IMR-90 (cell line): ENCODE data around the gene TTC8. TPM values are rescaled to one million over a fixed set of nuclear protein-coding genes. Genes with fewer than 3 reads are reported as not detected.

Experiments used
- ATAC-seq: fragments of 200-7000 bp; cut with Tn5 transposase; 2 replicates; pipeline ENCODE4 v1.9.1; 2020; ENCODE audit warnings: low read depth, mild to moderate bottlenecking, moderate library complexity
- BruUV-seq: library from RNA; stranded (reverse); fragments of 400-500 nt; replicated peaks from 2 replicates; lab custom pipeline; 2021; lab: Mats Ljungman, UMichigan
- CTCF ChIA-PET: fragments of 300-600 bp; formaldehyde crosslinking; extraction: SDS; loops from one replicate; lab custom pipeline; 2021; ENCODE audit warnings: antibody characterized with exemption; lab: Yijun Ruan, JAX
- POLR2A ChIA-PET: fragments of 300-600 bp; sonication (Branson Sonifier 250); formaldehyde crosslinking; loops from one replicate; lab custom pipeline; 2022; ENCODE audit warnings: antibody characterized with exemption; ENCODE audit not compliant: unreplicated experiment; lab: Charles Lee
- DNase-seq: peaks from one replicate; pipeline ENCODE4 v3.0.0; 2013
- H2AFZ ChIP-seq: replicated peaks from 2 replicates; pipeline ENCODE3; 2013; ENCODE audit warnings: low read length, mild to moderate bottlenecking; ENCODE audit not compliant: poor library complexity
- H2AK5ac ChIP-seq: 2 replicates; pipeline ENCODE4 v1.6.1; 2013; ENCODE audit warnings: low read depth, low read length, inconsistent platforms
- H2AK9ac ChIP-seq: replicated peaks from 2 replicates; pipeline ENCODE3; 2013; ENCODE audit warnings: mild to moderate bottlenecking, low read depth, low read length, moderate library complexity; ENCODE audit not compliant: poor library complexity
- H2BK120ac ChIP-seq: 2 replicates; pipeline ENCODE4 v1.6.1; 2013; ENCODE audit warnings: low read depth, low read length, inconsistent platforms
- H2BK15ac ChIP-seq: 3 replicates; pipeline ENCODE4 v1.6.1; 2013; ENCODE audit warnings: low read depth, low read length, inconsistent platforms
- H2BK20ac ChIP-seq: 2 replicates; pipeline ENCODE4 v1.6.1; 2013; ENCODE audit warnings: low read depth, mild to moderate bottlenecking, inconsistent platforms, low read length, moderate library complexity
- H2BK5ac ChIP-seq: 2 replicates; pipeline ENCODE4 v1.6.1; 2013; ENCODE audit warnings: mild to moderate bottlenecking, low read depth, low read length, inconsistent platforms; ENCODE audit not compliant: poor library complexity, severe bottlenecking
- H3K14ac ChIP-seq: replicated peaks from 2 replicates; pipeline ENCODE4 v1.6.1; 2013; ENCODE audit warnings: low read depth, low read length, inconsistent platforms
- H3K18ac ChIP-seq: 2 replicates; pipeline ENCODE4 v1.6.1; 2013; ENCODE audit warnings: low read depth, low read length, control low read depth
- H3K23ac ChIP-seq: 2 replicates; pipeline ENCODE4 v1.6.1; 2013; ENCODE audit warnings: low read depth, low read length, inconsistent platforms
- H3K27ac ChIP-seq: 2 replicates; pipeline ENCODE4 v1.5.1; 2013; ENCODE audit warnings: mild to moderate bottlenecking, control low read depth, low read length; ENCODE audit not compliant: insufficient read depth
- H3K27me3 ChIP-seq: 2 replicates; pipeline ENCODE4 v1.6.1; 2013; ENCODE audit warnings: low read length; ENCODE audit not compliant: control insufficient read depth, insufficient read depth
- H3K36me3 ChIP-seq: 2 replicates; pipeline ENCODE4 v1.6.1; 2013; ENCODE audit warnings: low read length, mixed read lengths; ENCODE audit not compliant: control insufficient read depth, insufficient read depth
- H3K4ac ChIP-seq: 2 replicates; pipeline ENCODE4 v1.6.1; 2013; ENCODE audit warnings: low read depth, low read length, inconsistent platforms
- H3K4me1 ChIP-seq: 2 replicates; pipeline ENCODE4 v1.6.1; 2013; ENCODE audit warnings: low read length, mixed read lengths; ENCODE audit not compliant: control insufficient read depth, insufficient read depth
- H3K4me2 ChIP-seq: 2 replicates; pipeline ENCODE4 v1.6.1; 2013; ENCODE audit warnings: low read depth, mild to moderate bottlenecking, control low read depth, low read length, moderate library complexity
- H3K4me3 ChIP-seq: 2 replicates; pipeline ENCODE4 v1.5.1; 2013; ENCODE audit warnings: low read depth, mild to moderate bottlenecking, control low read depth, low read length, moderate library complexity; ENCODE audit not compliant: insufficient read depth
- H3K56ac ChIP-seq: 2 replicates; pipeline ENCODE4 v1.6.1; 2013; ENCODE audit warnings: low read length, inconsistent platforms; ENCODE audit not compliant: insufficient read depth; ENCODE audit errors: extremely low read depth
- H3K79me1 ChIP-seq, 2 experiments: 2 replicates each; pipeline ENCODE4 v1.6.1; 2013; ENCODE audit warnings: low read length in 2 of 2, inconsistent platforms in 1 of 2, low read depth in 1 of 2
- H3K9ac ChIP-seq: 2 replicates; pipeline ENCODE4 v1.6.1; 2013; ENCODE audit warnings: low read depth, low read length, control low read depth
- H3K9me1 ChIP-seq: 2 replicates; pipeline ENCODE4 v1.6.1; 2013; ENCODE audit warnings: low read length, inconsistent platforms; ENCODE audit not compliant: insufficient read depth
- H3K9me3 ChIP-seq: 2 replicates; pipeline ENCODE4 v1.6.1; 2013; ENCODE audit warnings: low read length; ENCODE audit not compliant: control insufficient read depth, insufficient read depth
- H4K20me1 ChIP-seq: 2 replicates; pipeline ENCODE4 v1.6.1; 2013; ENCODE audit warnings: low read length, inconsistent platforms; ENCODE audit not compliant: insufficient read depth
- H4K5ac ChIP-seq: 2 replicates; pipeline ENCODE4 v1.6.1; 2013; ENCODE audit warnings: mild to moderate bottlenecking, low read depth, low read length, control low read depth
- H4K8ac ChIP-seq, 2 experiments: 2 replicates each; pipeline ENCODE4 v1.6.1; 2013; ENCODE audit warnings: low read depth in 2 of 2, low read length in 2 of 2, control low read depth in 1 of 2, inconsistent platforms in 1 of 2
- H4K91ac ChIP-seq: 2 replicates; pipeline ENCODE4 v1.6.1; 2013; ENCODE audit warnings: low read depth, low read length, inconsistent platforms; ENCODE audit not compliant: insufficient read depth
- CEBPB ChIP-seq: IDR thresholded peaks from 2 replicates; pipeline ENCODE4 v1.6.1; 2012; ENCODE audit warnings: low read depth, low read length, improper control_type of control experiment
- MAFK ChIP-seq: IDR thresholded peaks from 2 replicates; pipeline ENCODE4 v1.6.1; 2012; ENCODE audit warnings: low read depth, low read length, improper control_type of control experiment
- WGBS, 2 experiments: methylation state at CpG; one replicate each; pipeline versions ENCODE4 v1.1.5 to v1.1.7; 2013; ENCODE audit warnings: missing lambda C conversion rate in 2 of 2; ENCODE audit not compliant: insufficient read length in 1 of 2; ENCODE audit errors: extremely low coverage in 2 of 2; 5-methylcytosine and 5-hydroxymethylcytosine counted together
- dilution Hi-C: fragments of 300-500 bp; cut with HindIII; formaldehyde crosslinking; loops from one replicate; pipeline ENCODE4 v1.14.3; 2018; ENCODE audit warnings: low sequenced_read_pairs; ENCODE audit not compliant: unreplicated experiment
- in situ Hi-C: fragments of 300-500 bp; cut with MboI; formaldehyde crosslinking; loops from 3 replicates; pipeline ENCODE4 v1.14.3; 2019; ENCODE audit warnings: low sequenced_read_pairs, inconsistent platforms, mixed read lengths
- intact Hi-C: fragments of 100-400 bp; cut with micrococcal nuclease; formaldehyde crosslinking; loops from 2 replicates; pipeline ENCODE4 v1.10.0; 2022
- polyA plus RNA-seq, 3 experiments: library from polyadenylated mRNA; depleted of rRNA; stranded (reverse); fragments of >200 nt; gene quantifications; 2 replicates each; pipeline ENCODE4 v1.2.3, GENCODE V29; 2012; ENCODE audit warnings: low replicate concordance in 1 of 3
- total RNA-seq: library from RNA; depleted of rRNA; stranded (reverse); fragments of >200 nt; gene quantifications from 2 replicates; pipeline ENCODE4 v1.2.3, GENCODE V29; 2012
- TF ChIP-seq, protein P1 (sequence below): conservative IDR thresholded peaks from 2 replicates; pipeline ENCODE4 v1.5.1; 2012; ENCODE audit warnings: mild to moderate bottlenecking, low read depth, low read length, improper control_type of control experiment

TTC8 gene
- total and polyA plus RNA-seq, 2 of the 4 experiments (the other 2 are of a cell fraction) = 48.9 to 84.2 TPM

DNA sequence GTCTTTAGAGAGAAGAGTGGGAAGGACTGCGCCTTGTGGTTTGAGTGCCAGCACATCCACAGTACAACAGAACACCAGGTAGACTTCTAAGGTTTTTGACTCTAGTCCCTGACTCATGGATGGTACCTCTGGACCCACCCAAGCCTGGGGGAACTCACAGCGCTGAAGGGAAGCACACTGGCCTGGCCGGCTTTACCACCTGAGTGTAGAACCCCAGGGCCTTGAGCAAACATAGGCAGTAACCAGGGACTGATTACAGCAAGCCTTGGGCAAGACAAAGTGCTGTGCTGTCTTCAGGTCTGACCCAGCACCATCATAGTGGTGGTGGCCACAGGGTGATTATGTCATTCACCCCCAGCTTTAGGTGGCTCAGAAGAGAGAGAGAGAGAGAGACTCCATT is 48.9 kb upstream of the TTC8 start:
- Histone ChIP-seq H3K14ac (no peak overlapping the region), H2BK20ac (no peak overlapping the region), H3K9ac (no peak overlapping the region), H3K4ac (no peak overlapping the region), H2AFZ (no peak overlapping the region), H3K4me1 (no peaks in the 10 kb centered on the region), H3K18ac (no peak overlapping the region), H2BK15ac (no peak overlapping the region), H3K9me1 (no peaks in the 10 kb centered on the region), H4K20me1 (no peaks in the 10 kb centered on the region), H4K5ac (no peak overlapping the region), H3K9me3 (no peaks in the 10 kb centered on the region), H3K36me3 (no peaks in the 10 kb centered on the region), H3K27me3 (no peaks in the 10 kb centered on the region), H2AK9ac (no peak overlapping the region), H3K4me2 (no peak overlapping the region), H2BK5ac (no peak overlapping the region), H2AK5ac (no peak overlapping the region), H3K56ac (no peak overlapping the region), H3K79me1 (peaks cover 19 to 22% of the 10 kb centered on the region in 2 experiments; a peak in 3 of 4 replicates), H4K91ac (no peak overlapping the region), H4K8ac (no peak overlapping the region), H3K23ac (no peak overlapping the region), H3K4me3 (no peak overlapping the region), H2BK120ac (no peak overlapping the region), H3K27ac (no peak overlapping the region)
- no TSS peak for BruUV-seq
- no peak for DNase-seq
- WGBS, 2 experiments = no CpG with 5 or more reads among the region's 3 CpGs
- ChIA-PET CTCF (no interaction called here), POLR2A (no interaction called here)
- dilution Hi-C loops = no loop called here
- no peak for ATAC-seq
- in situ Hi-C loops = no loop called here
- intact Hi-C loops = no loop called here
- TF ChIP-seq, protein P1, sequence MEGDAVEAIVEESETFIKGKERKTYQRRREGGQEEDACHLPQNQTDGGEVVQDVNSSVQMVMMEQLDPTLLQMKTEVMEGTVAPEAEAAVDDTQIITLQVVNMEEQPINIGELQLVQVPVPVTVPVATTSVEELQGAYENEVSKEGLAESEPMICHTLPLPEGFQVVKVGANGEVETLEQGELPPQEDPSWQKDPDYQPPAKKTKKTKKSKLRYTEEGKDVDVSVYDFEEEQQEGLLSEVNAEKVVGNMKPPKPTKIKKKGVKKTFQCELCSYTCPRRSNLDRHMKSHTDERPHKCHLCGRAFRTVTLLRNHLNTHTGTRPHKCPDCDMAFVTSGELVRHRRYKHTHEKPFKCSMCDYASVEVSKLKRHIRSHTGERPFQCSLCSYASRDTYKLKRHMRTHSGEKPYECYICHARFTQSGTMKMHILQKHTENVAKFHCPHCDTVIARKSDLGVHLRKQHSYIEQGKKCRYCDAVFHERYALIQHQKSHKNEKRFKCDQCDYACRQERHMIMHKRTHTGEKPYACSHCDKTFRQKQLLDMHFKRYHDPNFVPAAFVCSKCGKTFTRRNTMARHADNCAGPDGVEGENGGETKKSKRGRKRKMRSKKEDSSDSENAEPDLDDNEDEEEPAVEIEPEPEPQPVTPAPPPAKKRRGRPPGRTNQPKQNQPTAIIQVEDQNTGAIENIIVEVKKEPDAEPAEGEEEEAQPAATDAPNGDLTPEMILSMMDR = no peak
- TF ChIP-seq CEBPB = no peak
- TF ChIP-seq MAFK = no peak
